Stimulated activated naive CD4-positive, alpha-beta T cell (primary cell): ENCODE measurements around the gene SLC1A1.
"Not testable (repeated sequence)": the region's sequence is repeated elsewhere in the genome, so short reads cannot be mapped to it uniquely, and the experiment has no call there.

Experiments used
- DNase-seq, 6 experiments: peaks; one replicate each; lab custom pipeline; 2025; lab: John Stamatoyannopoulos, UW

Gene SLC1A1

DNA sequence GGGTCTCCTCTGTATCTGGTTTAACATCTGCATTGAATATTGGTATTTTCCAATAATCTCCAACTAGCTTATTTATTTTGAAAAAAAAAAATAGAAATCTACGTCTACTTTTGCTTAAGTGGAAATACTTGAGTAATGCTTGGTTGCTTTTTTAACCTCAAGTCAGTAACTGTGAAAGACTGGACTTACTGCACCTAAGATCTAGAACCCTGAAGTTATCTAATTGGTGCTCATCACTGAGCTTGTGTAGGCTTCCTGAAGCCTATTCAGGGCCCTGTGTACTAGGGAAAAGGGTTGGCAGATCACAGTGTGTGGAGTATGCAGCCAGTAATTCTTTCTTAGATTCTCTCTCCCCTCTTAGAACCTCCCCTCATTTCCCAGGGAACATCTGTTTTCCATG is 16.2 kb downstream of the SLC1A1 start:
- DNase-seq = no peak

DNA sequence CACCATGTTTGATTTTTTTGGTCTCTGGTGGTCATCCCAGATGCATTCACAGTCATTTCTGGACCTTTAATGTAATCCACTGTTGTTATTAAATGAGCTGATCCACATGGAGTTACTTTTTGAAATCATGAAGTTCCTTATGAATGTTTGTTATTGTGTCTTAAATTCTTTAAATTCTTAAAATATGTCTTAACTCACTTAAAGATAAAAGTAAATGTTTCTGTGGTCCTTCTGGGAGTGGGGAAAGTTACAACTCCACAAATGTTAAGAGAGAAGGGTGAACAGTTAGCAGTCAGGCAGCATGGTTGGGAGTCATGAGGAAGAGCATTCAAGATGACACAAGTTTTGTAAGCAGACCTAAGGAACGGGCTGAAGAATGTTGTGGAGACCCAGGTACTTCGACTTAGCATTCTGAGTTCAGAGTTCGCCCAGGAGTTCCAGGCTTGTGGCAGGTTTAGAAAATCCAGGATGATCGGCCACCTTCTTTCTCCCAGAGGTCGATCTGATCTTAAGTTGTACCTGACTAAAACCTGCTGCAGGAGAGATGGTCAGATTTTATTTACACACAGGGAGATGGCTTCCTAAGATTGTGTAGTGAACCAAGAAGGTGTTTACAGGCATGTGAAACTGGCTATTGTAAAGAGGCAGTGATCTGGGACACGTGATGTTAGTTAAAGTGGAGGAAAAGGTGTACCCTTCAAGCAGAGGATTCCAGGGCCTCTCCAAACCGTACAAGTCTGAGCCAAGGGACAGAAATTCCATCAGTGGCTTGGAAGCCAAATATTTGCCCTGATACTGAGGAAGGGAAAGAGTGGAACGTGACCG is 17.2 kb downstream of the SLC1A1 start:
- no peak for DNase-seq

DNA sequence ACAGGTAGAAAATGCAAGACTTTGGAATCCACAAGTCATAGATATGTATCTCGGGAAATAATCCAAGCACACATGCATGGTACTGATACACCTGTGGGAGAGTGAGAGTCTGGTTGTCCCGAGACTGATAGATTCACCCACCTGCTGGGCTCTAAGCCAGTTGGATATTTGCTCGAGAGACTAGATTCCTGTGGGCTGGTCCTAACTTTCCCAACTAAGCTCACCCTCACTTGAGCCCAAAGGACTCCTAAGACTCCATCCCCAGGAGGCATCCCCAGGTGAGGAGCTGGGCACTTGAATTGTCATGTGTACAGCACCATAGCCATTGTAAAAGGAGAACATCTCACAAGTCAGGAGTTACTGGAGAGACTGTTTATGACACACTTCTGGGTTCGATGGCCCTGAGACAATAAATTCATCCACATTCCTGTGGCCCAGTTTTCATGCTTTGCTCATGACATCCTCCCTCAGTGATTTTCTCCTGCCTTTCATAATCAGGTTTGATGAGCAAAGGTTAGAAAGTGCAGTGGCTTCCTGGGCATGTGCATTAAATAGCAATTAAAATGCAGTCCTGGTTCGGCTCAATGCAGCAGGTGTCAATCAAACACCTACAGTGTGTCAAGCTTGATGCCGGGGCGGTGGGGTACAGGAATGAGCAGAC is 18.1 kb downstream of the SLC1A1 start:
- no peak for DNase-seq

DNA sequence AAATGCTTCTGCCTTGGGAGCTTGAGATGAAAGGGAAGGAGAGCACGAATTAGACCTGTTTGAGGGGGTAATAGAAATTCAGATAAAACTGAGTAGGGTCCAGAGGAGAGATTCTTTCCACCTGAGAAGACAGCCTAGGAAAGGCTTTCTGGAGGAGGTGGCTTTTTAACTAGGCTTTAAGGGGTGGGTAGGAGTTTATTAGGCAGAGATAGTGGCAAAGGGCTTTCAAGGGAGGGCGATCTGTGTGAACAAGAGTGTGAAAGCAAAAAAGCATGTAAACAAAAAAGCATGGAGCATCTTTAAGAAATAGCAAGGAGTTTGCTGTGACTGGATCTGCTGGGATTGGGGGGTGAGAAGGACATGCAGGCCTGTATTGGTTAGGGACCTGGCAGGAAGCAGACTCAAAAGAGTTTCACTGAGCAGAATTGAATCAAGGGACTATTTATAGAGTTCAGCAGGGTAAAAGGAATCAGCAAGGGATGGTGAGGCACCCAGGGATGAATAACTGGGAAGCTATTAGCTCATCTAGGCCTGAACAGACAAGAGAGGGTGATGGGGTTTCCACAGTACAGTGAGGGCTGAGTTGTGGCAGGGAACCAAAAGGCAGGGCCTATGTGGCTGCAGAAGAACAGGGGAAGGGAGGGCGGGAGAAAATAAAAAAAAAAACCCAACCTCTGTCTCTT is 18.8 kb downstream of the SLC1A1 start:
- no peak for DNase-seq

DNA sequence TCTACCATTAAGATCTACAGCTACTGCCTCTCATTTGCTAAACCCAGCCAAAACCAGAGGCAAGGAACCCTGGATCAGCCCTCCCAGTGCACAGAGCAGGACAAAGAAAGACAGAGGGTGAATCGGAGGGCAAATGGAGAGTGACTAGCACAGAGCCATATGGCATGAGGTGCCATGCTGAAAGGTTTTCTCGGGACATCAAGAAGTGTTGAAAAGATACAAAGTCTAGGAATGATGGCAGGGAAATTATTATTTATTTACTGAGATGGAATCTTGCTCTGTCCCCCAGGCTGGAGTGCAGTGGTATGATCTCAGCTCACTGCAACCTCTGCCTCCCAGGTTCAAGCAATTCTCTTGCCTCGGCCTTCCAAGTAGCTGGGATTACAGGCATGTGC is 19.3 kb downstream of the SLC1A1 start:
- DNase-seq = no peak

DNA sequence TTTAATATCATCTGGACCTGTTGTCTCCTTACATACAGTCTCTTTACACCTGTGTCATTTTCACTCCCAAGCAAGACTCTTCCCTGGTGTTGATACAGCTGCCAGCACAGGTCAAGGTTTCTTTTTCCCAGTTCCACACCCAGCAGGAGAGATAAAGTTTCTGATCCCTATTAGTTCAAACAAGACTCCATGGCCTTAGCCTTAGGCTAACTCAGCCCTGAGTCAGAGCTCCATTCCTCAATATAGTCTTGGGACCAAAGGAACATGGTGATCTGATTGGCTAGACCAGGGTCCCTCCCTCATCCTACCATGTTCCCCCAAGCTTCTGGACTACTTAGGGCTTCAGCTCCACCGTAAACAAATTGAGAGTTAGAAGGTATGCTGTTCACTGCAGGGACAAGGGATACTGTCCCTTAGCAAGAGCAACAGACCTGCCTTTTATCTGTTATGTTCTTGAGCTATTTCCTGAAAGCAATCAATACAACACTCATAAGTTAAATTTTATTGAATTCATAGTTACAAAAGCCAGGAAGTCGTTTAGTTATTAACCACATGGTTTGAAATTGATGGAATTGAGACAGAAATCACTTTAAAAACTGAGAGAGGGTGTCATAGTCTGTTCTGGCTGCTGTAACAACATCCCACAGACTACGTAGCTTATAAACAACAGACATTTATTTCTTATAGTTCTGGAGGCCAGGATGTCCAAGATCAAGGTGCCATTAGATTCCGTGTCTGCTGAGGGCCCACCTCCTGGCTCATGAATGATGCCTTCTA is 20.5 kb downstream of the SLC1A1 start:
- DNase-seq = no peak

DNA sequence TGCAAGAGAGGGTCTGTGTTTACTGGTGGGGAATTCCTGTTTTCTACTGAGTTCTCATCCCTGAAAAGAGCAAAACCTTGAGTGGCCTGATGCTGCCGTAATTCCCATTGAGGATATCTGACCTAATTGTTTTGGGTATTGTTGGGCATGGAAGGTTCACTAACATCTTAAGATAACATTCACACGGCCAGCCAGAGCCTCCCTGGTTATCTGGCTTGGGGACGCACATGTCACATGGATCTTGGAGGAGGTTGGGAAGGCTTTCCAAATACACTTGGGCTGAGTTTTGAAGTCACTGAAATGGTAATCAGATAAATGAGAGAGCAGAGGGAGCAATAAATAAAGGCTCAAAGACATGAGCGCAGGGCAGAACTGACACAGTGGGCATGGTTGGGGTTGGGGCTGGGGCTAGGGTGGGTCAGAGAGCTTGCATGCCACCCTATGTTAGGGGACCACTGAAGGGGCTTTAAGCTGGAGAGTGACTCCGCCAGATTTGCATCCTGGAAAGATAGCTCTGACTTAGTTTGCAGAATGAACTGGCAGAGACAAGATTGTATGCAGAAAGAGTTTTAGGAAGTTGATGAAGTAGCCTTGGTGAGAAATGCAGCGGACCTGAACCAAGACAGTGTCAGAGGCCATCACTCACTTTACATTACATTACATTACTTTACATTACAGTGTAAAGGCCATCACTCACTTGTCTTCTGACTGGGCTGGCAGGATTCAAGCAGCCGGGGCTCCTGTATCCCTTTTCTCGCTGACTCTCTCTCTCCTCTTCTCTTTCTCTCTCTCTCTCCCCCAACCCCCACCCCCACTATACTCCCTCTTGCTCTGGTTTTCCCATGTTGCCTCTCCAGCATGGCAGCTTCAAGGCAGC is 24.2 kb downstream of the SLC1A1 start:
- no peak for DNase-seq

DNA sequence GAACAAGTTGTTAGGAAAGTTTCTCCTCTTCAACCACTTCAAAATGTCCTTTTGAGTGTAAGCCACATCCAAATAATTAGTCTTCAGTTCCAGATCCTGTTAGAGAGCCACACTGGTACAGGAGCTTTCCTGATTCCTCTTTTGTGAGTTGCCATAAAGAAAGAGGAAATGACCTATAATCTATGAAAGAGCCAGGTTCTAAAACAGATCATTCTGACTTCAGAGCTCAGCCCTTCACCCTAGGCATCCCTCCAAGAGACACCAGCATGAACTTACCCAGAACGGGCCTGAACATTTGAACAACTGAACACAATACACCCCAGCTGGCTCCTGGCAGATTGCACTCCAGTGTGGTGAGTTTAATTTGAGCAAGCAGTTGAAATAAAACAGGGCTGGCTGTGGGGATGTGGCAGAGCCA is 25.7 kb downstream of the SLC1A1 start:
- no peak for DNase-seq

DNA sequence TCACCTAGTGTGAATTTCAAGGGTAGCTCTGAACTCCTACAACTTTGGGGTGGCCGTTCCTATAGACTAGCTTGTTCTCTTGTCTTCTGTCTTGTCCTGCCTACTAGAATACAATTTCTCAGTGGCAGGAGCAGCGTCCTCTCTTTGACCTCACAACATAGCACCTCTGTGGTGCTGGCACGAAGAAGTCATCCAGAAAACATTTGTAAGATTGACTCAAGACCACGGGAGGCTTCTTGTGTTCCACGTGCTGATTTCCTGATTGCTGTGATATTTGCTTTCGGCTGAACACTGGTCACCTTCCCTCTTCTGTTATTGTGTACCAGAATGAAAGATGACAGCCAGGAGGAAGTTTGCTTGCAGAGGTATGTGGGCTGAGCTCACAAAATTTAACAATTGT is 27.0 kb downstream of the SLC1A1 start:
- DNase-seq = no peak

DNA sequence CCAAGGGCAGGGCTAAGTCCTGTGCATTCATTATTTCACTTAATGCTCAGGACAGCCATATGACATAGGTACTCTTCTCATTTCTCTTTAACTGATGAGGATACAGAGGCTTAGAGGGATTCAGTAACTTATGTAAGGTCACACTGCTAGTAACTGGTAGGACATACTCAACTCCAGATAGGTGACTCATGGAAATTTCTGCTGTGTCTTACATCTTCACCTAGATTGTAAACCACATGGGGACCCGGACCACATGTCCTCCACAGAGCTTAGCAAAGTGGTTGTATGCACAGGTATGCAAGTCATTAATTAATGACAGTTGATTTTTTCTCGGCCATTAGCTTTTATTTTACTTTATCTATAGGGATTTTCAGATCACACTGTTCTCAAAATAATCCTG is 29.3 kb downstream of the SLC1A1 start:
- no peak for DNase-seq

DNA sequence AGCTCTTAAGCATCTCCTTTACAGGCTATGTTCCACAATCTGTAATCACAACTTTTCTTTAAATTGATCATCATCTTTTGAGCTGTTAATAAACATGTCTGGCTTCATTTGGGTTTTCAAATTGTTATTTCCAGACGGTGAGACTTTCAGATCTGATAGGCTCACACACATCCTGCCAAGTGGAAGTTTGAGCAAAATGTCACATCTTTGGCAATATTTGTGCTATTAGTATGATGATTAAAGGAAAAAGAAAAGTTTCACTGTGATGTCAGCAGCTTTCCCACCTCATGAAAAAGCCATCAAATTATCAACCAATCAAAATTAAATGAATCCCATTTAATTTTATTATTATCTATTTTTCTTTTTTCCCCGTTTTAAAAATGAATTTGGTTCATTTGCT is 29.8 kb downstream of the SLC1A1 start:
- no peak for DNase-seq

DNA sequence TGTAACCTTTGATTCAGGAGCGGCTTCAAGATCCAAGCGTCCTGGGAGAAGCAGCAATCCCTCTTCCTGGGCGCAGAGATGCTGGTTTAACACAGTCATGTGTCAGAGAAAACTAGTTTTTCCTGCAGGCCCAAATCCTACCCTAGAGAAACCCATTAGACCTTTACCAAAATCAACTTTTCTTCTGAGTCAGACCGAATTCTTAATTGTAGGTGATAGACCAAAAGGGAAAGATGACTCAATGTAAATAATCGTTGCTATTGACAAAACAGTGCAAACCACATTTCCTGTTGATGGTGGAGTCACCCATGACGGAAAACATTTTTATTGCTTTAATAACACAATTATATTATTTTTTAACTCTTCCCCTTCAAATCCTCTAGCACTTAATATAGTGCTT is 40.1 kb downstream of the SLC1A1 start:
- DNase-seq = no peak

DNA sequence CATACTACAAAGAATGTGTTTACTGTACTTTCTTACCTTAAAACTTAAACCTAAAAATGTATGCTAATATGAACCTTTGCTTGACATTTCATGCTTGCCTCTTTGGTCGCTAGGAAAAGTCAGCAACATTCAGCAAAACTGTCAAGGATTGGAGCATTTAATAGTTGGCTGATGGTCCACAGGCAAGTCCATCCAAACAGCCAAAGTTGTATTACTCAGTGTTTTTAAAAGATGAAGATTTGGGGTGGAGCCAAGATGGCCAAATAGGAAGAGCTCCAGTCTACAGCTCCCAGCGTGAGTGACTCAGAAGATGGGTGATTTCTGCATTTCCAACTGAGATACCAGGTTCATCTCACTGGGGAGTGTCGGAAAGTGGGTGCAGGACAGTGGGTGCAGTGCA is 40.6 kb downstream of the SLC1A1 start:
- not testable (repeated sequence) for DNase-seq

DNA sequence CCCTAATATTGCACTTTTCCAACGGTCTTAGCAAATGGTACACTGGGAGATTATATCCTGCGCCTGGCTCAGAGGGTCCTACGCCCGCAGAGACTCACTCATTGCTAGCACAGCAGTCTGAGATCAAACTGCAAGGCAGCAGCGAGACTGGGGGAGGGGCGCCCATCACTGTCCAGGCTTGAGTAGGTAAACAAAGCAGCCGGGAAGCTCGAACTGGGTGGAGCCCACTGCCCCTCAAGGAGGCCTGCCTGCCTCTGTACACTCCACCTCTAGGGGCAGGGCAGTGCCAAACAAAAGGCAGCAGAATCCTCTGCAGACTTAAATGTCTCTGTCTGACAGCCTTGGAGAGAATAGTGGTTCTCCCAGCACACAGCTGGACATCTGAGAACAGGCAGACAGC is 41.1 kb downstream of the SLC1A1 start:
- not testable (repeated sequence) for DNase-seq

DNA sequence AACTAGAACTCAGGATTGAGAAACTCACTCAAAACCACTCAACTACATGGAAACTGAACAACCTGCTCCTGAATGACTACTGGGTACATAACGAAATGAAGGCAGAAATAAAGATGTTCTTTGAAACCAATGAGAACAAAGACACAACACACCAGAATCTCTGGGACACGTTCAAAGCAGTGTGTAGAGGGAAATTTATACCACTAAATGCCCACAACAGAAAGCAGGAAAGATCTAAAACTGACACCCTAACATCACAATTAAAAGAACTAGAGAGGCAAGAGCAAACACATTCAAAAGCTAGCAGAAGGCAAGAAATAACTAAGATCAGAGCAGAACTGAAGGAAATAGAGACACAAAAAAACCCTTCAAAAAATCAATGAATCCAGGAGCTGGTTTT is 43.6 kb downstream of the SLC1A1 start:
- not testable (repeated sequence) for DNase-seq

DNA sequence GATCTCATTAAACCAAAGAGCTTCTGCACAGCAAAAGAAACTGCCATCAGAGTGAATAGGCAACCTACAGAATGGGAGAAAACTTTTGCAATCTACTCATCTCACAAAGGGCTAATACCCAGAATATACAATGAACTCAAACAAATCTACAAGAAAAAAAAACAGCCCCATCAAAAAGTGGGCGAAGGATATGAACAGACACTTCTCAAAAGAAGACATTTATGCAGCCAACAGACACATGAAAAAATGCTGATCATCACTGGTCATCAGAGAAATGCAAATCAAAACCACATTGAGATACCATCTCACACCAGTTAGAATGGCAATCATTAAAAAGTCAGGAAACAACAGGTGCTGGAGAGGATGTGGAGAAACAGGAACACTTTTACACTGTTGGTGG is 45.9 kb downstream of the SLC1A1 start:
- not testable (repeated sequence) for DNase-seq

DNA sequence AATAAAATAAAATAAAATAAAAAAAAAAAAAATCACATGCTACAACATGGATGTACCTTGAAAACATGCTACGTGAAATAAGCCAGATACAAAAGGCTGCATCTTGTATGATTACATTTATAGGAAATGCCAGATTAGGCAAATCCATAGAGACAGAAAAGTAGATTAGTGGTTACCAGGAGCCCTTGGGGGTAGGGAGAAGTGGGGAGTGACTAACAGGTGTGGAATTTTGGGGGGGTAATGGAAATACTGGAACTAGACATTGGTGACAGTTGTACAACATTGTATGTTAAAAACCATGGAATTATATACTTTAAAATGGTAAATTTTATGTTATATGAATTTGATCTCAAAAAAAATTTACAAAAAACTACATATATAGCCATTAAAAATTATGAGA is 47.3 kb downstream of the SLC1A1 start:
- DNase-seq = no peak

DNA sequence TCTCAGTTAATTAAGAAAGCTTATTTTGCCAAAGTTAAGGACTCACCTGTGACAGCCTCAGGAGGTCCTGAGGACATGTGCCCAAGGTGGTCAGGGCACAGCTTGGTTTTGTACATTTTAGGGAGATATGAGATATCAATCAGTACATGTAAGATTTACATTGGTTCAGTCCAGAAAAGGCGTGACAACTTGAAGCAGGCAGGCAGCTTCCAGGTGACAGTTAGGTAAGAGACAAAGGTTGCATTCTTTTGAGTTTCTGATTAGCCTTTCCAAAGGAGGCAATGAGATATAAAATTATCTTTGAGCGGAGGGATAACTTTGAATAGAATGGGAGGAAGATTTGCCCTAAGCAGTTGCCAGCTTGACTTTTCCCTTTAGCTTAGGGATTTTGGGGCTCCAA is 47.8 kb downstream of the SLC1A1 start:
- DNase-seq = no peak

DNA sequence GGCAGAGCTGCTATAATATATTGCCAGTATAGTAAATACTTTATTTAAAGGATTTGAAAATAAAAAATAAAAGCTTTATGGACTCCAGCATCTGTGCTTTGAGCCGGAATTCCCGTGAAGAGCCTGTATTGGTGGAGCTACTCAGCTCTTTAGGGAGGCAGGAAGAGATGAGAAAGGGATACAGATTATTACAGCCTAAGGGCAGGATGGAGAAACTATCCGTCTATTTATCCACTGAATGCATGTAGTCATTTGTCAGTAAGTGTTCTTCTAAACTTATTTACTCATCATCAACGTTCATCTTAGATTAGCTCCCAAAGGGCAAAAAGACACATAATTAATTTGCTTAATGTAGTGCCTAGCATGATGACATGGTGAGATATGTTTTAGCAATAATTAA is 48.4 kb downstream of the SLC1A1 start:
- DNase-seq = no peak

DNA sequence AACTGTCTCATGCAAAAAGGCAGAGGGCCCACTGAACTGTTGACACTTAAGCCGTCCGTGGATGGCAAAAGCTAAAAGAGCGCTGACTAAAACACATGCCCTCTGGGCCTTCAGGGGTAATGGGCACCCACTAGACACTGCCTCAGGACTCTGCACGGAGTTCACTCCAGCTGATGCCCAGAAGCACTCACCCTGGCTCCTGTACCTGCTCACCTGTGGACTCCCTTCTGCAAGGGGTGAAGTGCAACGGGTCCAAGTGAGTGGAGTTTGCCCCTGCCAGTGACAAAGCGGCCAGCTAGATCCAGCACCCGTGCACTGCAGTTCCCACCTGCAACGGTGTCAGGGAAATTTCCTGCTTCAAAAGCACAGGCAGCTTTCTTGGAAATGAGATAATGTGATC is 50.2 kb downstream of the SLC1A1 start:
- DNase-seq = no peak

DNA sequence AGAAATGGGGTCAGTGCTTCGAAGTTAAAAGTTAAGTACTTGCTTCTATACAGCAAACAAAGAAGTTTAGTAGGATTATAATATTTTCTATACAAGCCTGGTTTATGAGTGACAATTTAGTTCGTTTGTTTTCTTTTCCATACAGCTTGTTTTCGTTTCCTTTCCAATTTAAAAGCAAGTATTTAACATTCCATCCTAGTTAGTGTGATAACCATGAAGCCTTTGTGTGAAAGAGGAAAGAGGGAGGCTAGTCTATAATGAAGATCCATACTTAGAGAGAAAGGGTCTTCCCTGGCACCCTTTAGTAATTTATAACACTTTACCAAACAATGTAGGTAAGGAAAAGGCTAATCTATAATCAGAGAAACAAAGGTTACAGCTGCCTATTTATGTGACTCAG is 51.0 kb downstream of the SLC1A1 start:
- no peak for DNase-seq
